ENCODE measurements around the gene ADGRG3. TPM values are rescaled to one million over a fixed set of nuclear protein-coding genes. Genes with fewer than 3 reads are reported as not detected.
A peak's percentile ranks its signal among the peaks of the same experiment; 100 is the strongest.

The ADGRG3 gene
- total RNA-seq, 1 donor from 2014 or later: 0.87 TPM

- intact Hi-C loops (cut with DNase I): no loop called here
- ATAC-seq: no peak
- no peak for DNase-seq (ENCODE audit: missing footprints)
These were observed 24.8 kb upstream of the ADGRG3 start for GRCh38 chr16:57643147-57643874.

- DNase-seq (ENCODE audit: missing footprints) (no peak), ATAC-seq (no peak)
- intact Hi-C loops (cut with DNase I): no loop called here
These were observed 24.2 kb upstream of the ADGRG3 start for GRCh38 chr16:57643910-57644309.

GRCh38 chr16:57644383-57645014 lies 23.6 kb upstream of the ADGRG3 start:
- intact Hi-C loops (cut with DNase I): no loop called here
- ATAC-seq: no peak
- no peak for DNase-seq (ENCODE audit: missing footprints)

- ATAC-seq (no peak), DNase-seq (ENCODE audit: missing footprints) (no peak)
- intact Hi-C loops (cut with DNase I): no loop called here
These were observed 22.9 kb upstream of the ADGRG3 start for GRCh38 chr16:57645169-57645568.

- intact Hi-C loops (cut with DNase I): loop anchor here (1.0 to 2.0 kb wide), 2 partner anchors 9 to 17 kb away; partner anchors contain the start of gene ADGRG1
These were observed 22.3 kb upstream of the ADGRG3 start for GRCh38 chr16:57645691-57646387.

GRCh38 chr16:57646388-57647039 lies 21.6 kb upstream of the ADGRG3 start:
- intact Hi-C loops (cut with DNase I): loop anchor here (1.0 to 2.0 kb wide), 2 partner anchors 9 to 18 kb away; partner anchors contain the start of gene ADGRG1
- DNase-seq (ENCODE audit: missing footprints) (no peak), ATAC-seq (no peak)

More at GRCh38 chr16:57645691-57646387, 22.3 kb upstream of the ADGRG3 start:
- DNase-seq (ENCODE audit: missing footprints): no peak
- no peak for ATAC-seq

- ATAC-seq (no peak), DNase-seq (ENCODE audit: missing footprints) (no peak)
- intact Hi-C loops (cut with DNase I): loop anchor here (2.0 kb wide), 1 partner anchor 19 kb away; the partner anchor contains the start of gene ADGRG1
These were observed 20.8 kb upstream of the ADGRG3 start for GRCh38 chr16:57647136-57647875.

- ATAC-seq: peak; percentile 15
- intact Hi-C loops (cut with DNase I): loop anchor here (2.0 kb wide), 1 partner anchor 47 kb away; no protein-coding TSS in a partner anchor
- no peak for DNase-seq (ENCODE audit: missing footprints)
These were observed 20.0 kb upstream of the ADGRG3 start for GRCh38 chr16:57648125-57648524.

GRCh38 chr16:57648581-57649442 lies 19.3 kb upstream of the ADGRG3 start:
- intact Hi-C loops (cut with DNase I): loop anchor here (1.0 to 2.0 kb wide), 2 partner anchors 48 to 58 kb away; no protein-coding TSS in a partner anchor
- DNase-seq (ENCODE audit: missing footprints) (peak; percentile 88), ATAC-seq (peak; percentile 64)

GRCh38 chr16:57649443-57649751 lies 18.7 kb upstream of the ADGRG3 start:
- intact Hi-C loops (cut with DNase I): loop anchor here (1.0 to 2.0 kb wide), 2 partner anchors 49 to 58 kb away; no protein-coding TSS in a partner anchor
- ATAC-seq (no peak), DNase-seq (ENCODE audit: missing footprints) (peak; percentile 16)

GRCh38 chr16:57649846-57650245 lies 18.3 kb upstream of the ADGRG3 start:
- no peak for DNase-seq (ENCODE audit: missing footprints)
- intact Hi-C loops (cut with DNase I): loop anchor here (1.0 to 2.0 kb wide), 2 partner anchors 49 to 59 kb away; no protein-coding TSS in a partner anchor
- ATAC-seq: no peak

- intact Hi-C loops (cut with DNase I): no loop called here
- DNase-seq (ENCODE audit: missing footprints): peak; percentile 48
- ATAC-seq: no peak
These were observed 16.5 kb upstream of the ADGRG3 start for GRCh38 chr16:57651344-57652333.

- intact Hi-C loops (cut with DNase I): no loop called here
- DNase-seq (ENCODE audit: missing footprints) (peak; percentile 62), ATAC-seq (no peak)
These were observed 15.2 kb upstream of the ADGRG3 start for GRCh38 chr16:57652695-57653471.

- no peak for ATAC-seq
- peak; percentile 71 for DNase-seq (ENCODE audit: missing footprints)
- intact Hi-C loops (cut with DNase I): no loop called here
These were observed 14.2 kb upstream of the ADGRG3 start for GRCh38 chr16:57653936-57654335.

- no peak for ATAC-seq
- intact Hi-C loops (cut with DNase I): no loop called here
- DNase-seq (ENCODE audit: missing footprints): peak; percentile 20
These were observed 11.7 kb upstream of the ADGRG3 start for GRCh38 chr16:57656342-57656955.

All from Right ventricle myocardium inferior (tissue), 1 donor.